Endothelial cell of umbilical vein (primary cell): ENCODE measurements around the gene HAUS3. TPM values are rescaled to one million over a fixed set of nuclear protein-coding genes. Genes with fewer than 3 reads are reported as not detected.

ENCODE experiments used
- BruUV-seq: library from RNA; stranded (reverse); fragments of 400-500 nt; replicated peaks from 2 replicates; lab custom pipeline; 2021; lab: Mats Ljungman, UMichigan
- CTCF ChIA-PET: fragments of 300-600, 350-600 bp; sonication (Branson Sonifier 250); formaldehyde crosslinking; loops from one replicate; lab custom pipeline; 2021; ENCODE audit warnings: antibody characterized with exemption, inconsistent platforms; lab: Charles Lee
- POLR2A ChIA-PET: fragments of 300-600, 350-600 bp; sonication (Branson Sonifier 250); formaldehyde crosslinking; loops from one replicate; lab custom pipeline; 2021; ENCODE audit warnings: antibody characterized with exemption, inconsistent platforms; lab: Charles Lee
- DNase-seq: peaks from one replicate; pipeline ENCODE4 v3.0.0-alpha.2; 2011; ENCODE audit warnings: low read depth, low spot score
- FAIRE-seq: peaks from 2 replicates; lab custom pipeline; 2011; peaks lifted over from hg19 to GRCh38; lab: Jason Lieb, UNC
- H2AFZ ChIP-seq: 2 replicates; pipeline ENCODE4 v1.6.0; 2012; ENCODE audit warnings: low read depth, low read length, control low read depth, inconsistent platforms
- H3K27ac ChIP-seq: 2 replicates; pipeline ENCODE4 v1.5.1; 2011; ENCODE audit warnings: low read depth, mild to moderate bottlenecking, control low read depth, low read length, moderate library complexity; ENCODE audit not compliant: insufficient read depth
- H3K27me3 ChIP-seq, 2 experiments: 2 replicates each; pipeline versions ENCODE4 v1.6.0 to v1.6.1; 2011; ENCODE audit warnings: low read length in 2 of 2, mixed read lengths in 1 of 2; ENCODE audit not compliant: control insufficient read depth in 2 of 2, insufficient read depth in 2 of 2
- H3K36me3 ChIP-seq, 2 experiments: 2 replicates in 1 of 2; 3 replicates in 1 of 2; pipeline ENCODE4 v1.5.1; 2011; ENCODE audit warnings: low read length in 2 of 2, mild to moderate bottlenecking in 1 of 2, moderate library complexity in 1 of 2; ENCODE audit not compliant: control insufficient read depth in 2 of 2, insufficient read depth in 2 of 2; ENCODE audit errors: extremely low read depth in 1 of 2
- H3K4me1 ChIP-seq: 3 replicates; pipeline ENCODE4 v1.5.1; 2011; ENCODE audit warnings: mild to moderate bottlenecking, low read length; ENCODE audit not compliant: control insufficient read depth, insufficient read depth; ENCODE audit errors: extremely low read depth
- H3K4me2 ChIP-seq: 2 replicates; pipeline ENCODE4 v1.6.1; 2011; ENCODE audit warnings: low read length, control low read depth, mixed read lengths; ENCODE audit not compliant: insufficient read depth
- H3K4me3 ChIP-seq, 3 experiments: fragments of 200-600 bp in 1 of 3; sonication (generic), shearing (Covaris generic) in 1 of 3; replicated peaks in 1 of 3; 2 replicates each; pipeline ENCODE4 v1.5.1; 2011 to 2016; ENCODE audit warnings: control low read depth in 3 of 3, low read length in 3 of 3, mild to moderate bottlenecking in 2 of 3, inconsistent platforms in 1 of 3, low read depth in 1 of 3, moderate library complexity in 1 of 3; ENCODE audit not compliant: insufficient read depth in 1 of 3
- H3K79me2 ChIP-seq: 2 replicates; pipeline ENCODE4 v1.6.0; 2012; ENCODE audit warnings: low read length, inconsistent platforms; ENCODE audit not compliant: control insufficient read depth, insufficient read depth
- H3K9ac ChIP-seq: replicated peaks from 2 replicates; pipeline ENCODE3; 2011; ENCODE audit warnings: low read length, control low read depth; ENCODE audit not compliant: insufficient read depth; ENCODE audit errors: extremely low read depth
- H3K9me1 ChIP-seq: replicated peaks from 3 replicates; pipeline ENCODE4 v1.6.0; 2011; ENCODE audit warnings: mild to moderate bottlenecking, low read length; ENCODE audit not compliant: control insufficient read depth, insufficient read depth; ENCODE audit errors: extremely low read depth
- H3K9me3 ChIP-seq: replicated peaks from 2 replicates; pipeline ENCODE4 v1.5.1; 2012; ENCODE audit warnings: low read length, inconsistent platforms; ENCODE audit not compliant: control insufficient read depth, insufficient read depth
- H4K20me1 ChIP-seq: replicated peaks from 2 replicates; pipeline ENCODE3; 2011; ENCODE audit warnings: mild to moderate bottlenecking, low read length; ENCODE audit not compliant: control insufficient read depth, insufficient read depth; ENCODE audit errors: extremely low read depth
- EZH2 ChIP-seq: IDR thresholded peaks from 2 replicates; pipeline ENCODE4 v1.6.1; 2012; ENCODE audit warnings: borderline replicate concordance, low read depth, mild to moderate bottlenecking, moderate library complexity, low read length, inconsistent platforms; ENCODE audit not compliant: severe bottlenecking
- FOS ChIP-seq: IDR thresholded peaks from 2 replicates; pipeline ENCODE4 v1.6.1; 2011; ENCODE audit warnings: mild to moderate bottlenecking, low read length, moderate library complexity, borderline replicate concordance; ENCODE audit not compliant: insufficient read depth
- GATA2 ChIP-seq: IDR thresholded peaks from 2 replicates; pipeline ENCODE4 v1.7.0; 2011; ENCODE audit warnings: low read depth, mild to moderate bottlenecking, moderate library complexity, mixed read lengths, low read length; ENCODE audit not compliant: insufficient read length, insufficient read depth
- JUN ChIP-seq: IDR thresholded peaks from 2 replicates; pipeline ENCODE4 v1.6.1; 2011; ENCODE audit warnings: borderline replicate concordance, low read depth; ENCODE audit not compliant: insufficient read length, insufficient read depth
- MYC ChIP-seq: IDR thresholded peaks from one replicate; pipeline ENCODE4 v1.6.1; 2011; ENCODE audit warnings: mild to moderate bottlenecking, low read depth, low read length
- POLR2A ChIP-seq: IDR thresholded peaks from 2 replicates; pipeline ENCODE4 v1.6.1; 2012; ENCODE audit warnings: low read depth, mild to moderate bottlenecking, control low read depth, low read length
- POLR2AphosphoS5 ChIP-seq: IDR thresholded peaks from 2 replicates; pipeline ENCODE4 v1.6.1; 2012; ENCODE audit warnings: low read depth, mild to moderate bottlenecking, control low read depth, low read length, moderate library complexity; ENCODE audit not compliant: insufficient read depth
- dilution Hi-C: fragments of 300-500 bp; cut with MboI; formaldehyde crosslinking; loops from one replicate; pipeline ENCODE4 v1.15.0; 2019; ENCODE audit warnings: low sequenced_read_pairs; ENCODE audit not compliant: extremely low pct_ligation_motif_present
- intact Hi-C: fragments of 100-400 bp; cut with micrococcal nuclease; formaldehyde crosslinking; loops from one replicate; pipeline ENCODE4 v1.10.0; 2022
- polyA plus RNA-seq, 4 experiments: library from polyadenylated mRNA; depleted of rRNA in 3 of 4; stranded (reverse) in 3 of 4; unstranded in 1 of 4; fragments of >200 nt; gene quantifications; 2 replicates each; pipeline versions ENCODE4 v1.2.1 to v1.2.3, GENCODE V29; 2011 to 2012; ENCODE audit warnings: missing spikeins in 1 of 4
- small RNA-seq: library from RNA; depleted of rRNA; stranded (forward); fragments of <200 nt; gene quantifications from one replicate; pipeline ENCODE3, GENCODE V24; 2012; ENCODE audit warnings: low replicate concordance, low read depth; ENCODE audit not compliant: insufficient read depth, insufficient read length
- total RNA-seq: library from RNA; stranded (reverse); gene quantifications from 2 replicates; pipeline ENCODE4 v1.2.3, GENCODE V29; 2021
- TF ChIP-seq, protein P1 (sequence below): IDR thresholded peaks from 2 replicates; pipeline ENCODE4 v1.6.1; 2011; ENCODE audit not compliant: insufficient read depth, insufficient read length
- TF ChIP-seq, protein P2 (sequence below), 2 donors: IDR thresholded peaks; 1 replicate in 1 of 2; 2 replicates in 1 of 2; pipeline ENCODE4 v1.5.1; 2011; ENCODE audit warnings: low read length in 2 of 2, mild to moderate bottlenecking in 2 of 2, moderate library complexity in 2 of 2, control low read depth in 1 of 2, inconsistent platforms in 1 of 2, low read depth in 1 of 2; ENCODE audit not compliant: insufficient read depth in 1 of 2; ENCODE audit errors: extremely low read depth in 1 of 2

HAUS3 gene
- total and polyA plus RNA-seq, 2 donors (not counting 3 experiments of a cell fraction or from before 2014, with no cell fraction given), result 4.4 to 15.9 TPM

DNA sequence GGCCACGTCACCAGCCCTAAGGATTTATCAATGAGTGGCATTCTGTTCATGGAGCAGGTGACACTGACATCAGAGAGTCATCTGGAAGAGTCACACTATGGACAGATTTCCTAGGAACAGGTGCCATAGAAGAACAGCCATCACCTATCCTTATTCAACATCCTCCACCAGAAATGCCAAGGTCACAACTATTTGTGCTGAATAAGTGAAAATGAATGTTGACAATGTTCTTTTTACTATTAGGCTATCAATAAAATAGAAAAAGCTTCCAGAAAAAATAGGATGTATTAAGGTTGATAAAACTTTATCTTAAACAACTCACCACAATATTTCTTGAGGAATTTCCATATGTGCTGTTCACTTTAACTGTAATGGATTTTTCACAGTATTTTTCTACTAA lies 62.9 kb downstream of the HAUS3 start:
- intact Hi-C loops, result no loop called here
- ChIA-PET CTCF (no interaction called here), POLR2A (interaction anchor here (0.7 kb wide), 1 partner anchor 220 kb away, joined by 4 read pairs; no protein-coding TSS in a partner anchor)
- no peaks in the 10 kb centered on the region for H3K27me3 ChIP-seq
- H3K4me2 ChIP-seq, result no peak overlapping the region
- TF ChIP-seq, protein P1, sequence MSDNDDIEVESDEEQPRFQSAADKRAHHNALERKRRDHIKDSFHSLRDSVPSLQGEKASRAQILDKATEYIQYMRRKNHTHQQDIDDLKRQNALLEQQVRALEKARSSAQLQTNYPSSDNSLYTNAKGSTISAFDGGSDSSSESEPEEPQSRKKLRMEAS, result no peak
- no peak for TF ChIP-seq POLR2A
- TF ChIP-seq, protein P2, sequence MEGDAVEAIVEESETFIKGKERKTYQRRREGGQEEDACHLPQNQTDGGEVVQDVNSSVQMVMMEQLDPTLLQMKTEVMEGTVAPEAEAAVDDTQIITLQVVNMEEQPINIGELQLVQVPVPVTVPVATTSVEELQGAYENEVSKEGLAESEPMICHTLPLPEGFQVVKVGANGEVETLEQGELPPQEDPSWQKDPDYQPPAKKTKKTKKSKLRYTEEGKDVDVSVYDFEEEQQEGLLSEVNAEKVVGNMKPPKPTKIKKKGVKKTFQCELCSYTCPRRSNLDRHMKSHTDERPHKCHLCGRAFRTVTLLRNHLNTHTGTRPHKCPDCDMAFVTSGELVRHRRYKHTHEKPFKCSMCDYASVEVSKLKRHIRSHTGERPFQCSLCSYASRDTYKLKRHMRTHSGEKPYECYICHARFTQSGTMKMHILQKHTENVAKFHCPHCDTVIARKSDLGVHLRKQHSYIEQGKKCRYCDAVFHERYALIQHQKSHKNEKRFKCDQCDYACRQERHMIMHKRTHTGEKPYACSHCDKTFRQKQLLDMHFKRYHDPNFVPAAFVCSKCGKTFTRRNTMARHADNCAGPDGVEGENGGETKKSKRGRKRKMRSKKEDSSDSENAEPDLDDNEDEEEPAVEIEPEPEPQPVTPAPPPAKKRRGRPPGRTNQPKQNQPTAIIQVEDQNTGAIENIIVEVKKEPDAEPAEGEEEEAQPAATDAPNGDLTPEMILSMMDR (IDR thresholded peaks at IDR 0.05; ENCODE audit: extremely low read depth in 1 of 2, insufficient read depth in 1 of 2, low read depth in 1 of 2, low read length in 2 of 2), result no peak
- no peak for TF ChIP-seq FOS
- no peak for TF ChIP-seq POLR2AphosphoS5
- no peak for TF ChIP-seq MYC
- no peak for TF ChIP-seq JUN
- TF ChIP-seq EZH2, result no peak
- TF ChIP-seq GATA2, result no peak
- H3K9me1 ChIP-seq, result no peaks in the 10 kb centered on the region
- H3K4me1 ChIP-seq, result no peaks in the 10 kb centered on the region
- H3K9me3 ChIP-seq, result no peaks in the 10 kb centered on the region
- dilution Hi-C loops, result no loop called here
- no TSS peak for BruUV-seq
- no peak overlapping the region for H3K9ac ChIP-seq
- H3K36me3 ChIP-seq, result no peaks in the 10 kb centered on the region
- no peaks in the 10 kb centered on the region for H3K79me2 ChIP-seq
- H3K4me3 ChIP-seq, result no peak overlapping the region
- no peak overlapping the region for H3K27ac ChIP-seq
- no peak overlapping the region for H2AFZ ChIP-seq
- H4K20me1 ChIP-seq, result no peaks in the 10 kb centered on the region
- DNase-seq (no peak), FAIRE-seq (no peak)

Small RNA genes within 50 kb of the gene (small RNA-seq; reads per million reads assigned to genes)
- not detected for gene COX6B1P5

Other genes with a start within 250 kb of the HAUS3 start
- 27.3 and 30.3 TPM in 2 replicates for gene NELFA, start 233.1 kb downstream of the HAUS3 start, total RNA-seq
- 22.8 and 23.5 TPM in 2 replicates for gene NELFA, start 233.1 kb downstream of the HAUS3 start, polyA plus RNA-seq
- gene NAT8L, start 182.8 kb downstream of the HAUS3 start, total RNA-seq, result 0.11 and 0.12 TPM in 2 replicates
- 0.10 and 0.11 TPM in 2 replicates for gene NAT8L, start 182.8 kb downstream of the HAUS3 start, polyA plus RNA-seq
- 3.1 and 4.2 TPM in 2 replicates for gene POLN, start within 50 bp of the HAUS3 start, total RNA-seq
- 1.3 TPM in 2 replicates for gene POLN, start within 50 bp of the HAUS3 start, polyA plus RNA-seq
- gene MXD4, start 20.0 kb upstream of the HAUS3 start, total RNA-seq, result 59.2 and 62.7 TPM in 2 replicates
- 74.1 and 88.8 TPM in 2 replicates for gene MXD4, start 20.0 kb upstream of the HAUS3 start, polyA plus RNA-seq
- 7.1 and 10.8 TPM in 2 replicates for gene ZFYVE28, start 176.5 kb upstream of the HAUS3 start, total RNA-seq
- gene ZFYVE28, start 176.5 kb upstream of the HAUS3 start, polyA plus RNA-seq, result 5.8 and 7.2 TPM in 2 replicates
- gene CFAP99, start 176.8 kb upstream of the HAUS3 start, total RNA-seq, result 0.12 TPM in 1 of 2 replicates, not detected in the other
- gene CFAP99, start 176.8 kb upstream of the HAUS3 start, polyA plus RNA-seq, result 0.03 TPM in 1 of 2 replicates, not detected in the other
- gene RNF4, start 227.0 kb upstream of the HAUS3 start, total RNA-seq, result 67.5 and 71.4 TPM in 2 replicates
- 56.9 and 64.3 TPM in 2 replicates for gene RNF4, start 227.0 kb upstream of the HAUS3 start, polyA plus RNA-seq